Neuron (in vitro differentiated cells): ENCODE results near the gene SETDB2.

Experiments used
- H2AFZ ChIP-seq: one replicate; pipeline ENCODE4 v1.6.1; 2013; ENCODE audit warnings: low read depth, mild to moderate bottlenecking, inconsistent platforms, low read length, moderate library complexity
- H3K27me3 ChIP-seq: one replicate; pipeline ENCODE4 v1.6.1; 2013; ENCODE audit warnings: low read length; ENCODE audit not compliant: insufficient read depth
- H3K36me3 ChIP-seq: one replicate; pipeline ENCODE4 v1.6.1; 2013; ENCODE audit warnings: low read length; ENCODE audit not compliant: insufficient read depth
- H3K4me1 ChIP-seq: one replicate; pipeline ENCODE4 v1.6.1; 2013; ENCODE audit warnings: low read length; ENCODE audit not compliant: insufficient read depth
- H3K4me3 ChIP-seq: 2 replicates; pipeline ENCODE4 v1.5.1; 2013; ENCODE audit warnings: mild to moderate bottlenecking, low read length, moderate library complexity
- H3K9me3 ChIP-seq: one replicate; pipeline ENCODE4 v1.6.1; 2013; ENCODE audit warnings: low read length

Gene SETDB2

DNA sequence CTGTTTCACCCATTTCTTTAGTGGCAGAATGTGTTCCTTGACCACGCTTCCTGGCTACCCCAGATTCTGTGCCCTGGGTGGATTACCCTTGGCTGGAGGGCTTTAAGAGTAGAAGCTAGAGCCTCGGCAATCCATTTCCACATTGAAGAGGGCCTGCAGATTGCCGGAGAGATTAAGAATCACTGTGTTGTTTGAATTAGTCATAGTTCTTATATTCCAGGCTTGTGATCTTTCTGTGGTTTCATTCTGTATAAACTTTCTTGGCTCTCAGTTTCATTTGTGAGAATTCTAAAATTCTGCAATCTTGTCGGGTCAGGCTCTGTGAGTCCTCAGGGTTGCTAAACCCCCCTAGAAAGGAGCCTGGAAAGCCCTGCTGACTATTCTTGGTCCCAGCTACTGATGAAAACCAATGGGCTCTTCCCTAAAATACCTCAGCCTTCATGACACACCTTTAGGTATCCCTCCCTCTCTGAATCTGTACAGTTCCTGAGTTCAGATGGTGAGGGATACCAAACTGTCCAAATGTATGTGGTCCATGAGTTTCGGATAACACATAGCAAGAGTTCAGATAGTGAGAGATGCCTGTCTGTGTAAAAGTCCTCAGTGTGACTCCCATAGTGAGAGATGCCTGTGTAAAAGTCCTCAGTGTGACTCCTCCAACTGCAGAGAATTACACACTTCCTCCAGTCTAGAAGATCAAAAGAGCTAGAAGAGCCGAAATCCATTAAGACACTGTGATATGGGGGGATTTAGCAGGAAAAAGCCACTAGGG lies 56.0 kb downstream of the SETDB2 start:
- no peaks in the 10 kb centered on the region for H3K27me3 ChIP-seq
- H3K4me1 ChIP-seq, result no peaks in the 10 kb centered on the region
- no peak overlapping the region for H3K4me3 ChIP-seq
- no peak overlapping the region for H2AFZ ChIP-seq
- H3K36me3 ChIP-seq, result no peaks in the 10 kb centered on the region
- peaks cover 6% of the 10 kb centered on the region for H3K9me3 ChIP-seq

DNA sequence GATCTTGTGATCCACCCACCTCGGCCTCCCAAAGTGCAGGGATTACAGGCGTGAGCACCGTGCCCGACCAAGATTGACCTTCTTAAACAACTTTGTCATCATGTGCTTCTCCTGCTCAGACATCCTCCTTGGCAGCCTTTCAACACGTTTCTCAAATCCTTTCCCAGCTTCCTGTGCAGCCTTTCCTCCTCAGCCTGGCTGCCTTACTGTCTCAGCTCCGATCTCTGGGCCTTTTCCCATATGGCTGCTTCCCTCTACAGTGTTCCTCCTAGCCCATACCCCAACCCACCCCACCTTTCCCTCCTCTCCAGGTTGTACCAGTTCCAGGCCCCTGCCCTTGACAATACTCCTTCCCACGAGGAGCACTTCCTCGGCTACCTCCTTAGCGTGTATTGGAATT lies 58.9 kb downstream of the SETDB2 start:
- no peaks in the 10 kb centered on the region for H3K4me1 ChIP-seq
- no peak overlapping the region for H2AFZ ChIP-seq
- H3K27me3 ChIP-seq, result no peaks in the 10 kb centered on the region
- H3K4me3 ChIP-seq, result no peak overlapping the region
- H3K9me3 ChIP-seq, result peaks cover 1% of the 10 kb centered on the region
- H3K36me3 ChIP-seq, result no peaks in the 10 kb centered on the region

DNA sequence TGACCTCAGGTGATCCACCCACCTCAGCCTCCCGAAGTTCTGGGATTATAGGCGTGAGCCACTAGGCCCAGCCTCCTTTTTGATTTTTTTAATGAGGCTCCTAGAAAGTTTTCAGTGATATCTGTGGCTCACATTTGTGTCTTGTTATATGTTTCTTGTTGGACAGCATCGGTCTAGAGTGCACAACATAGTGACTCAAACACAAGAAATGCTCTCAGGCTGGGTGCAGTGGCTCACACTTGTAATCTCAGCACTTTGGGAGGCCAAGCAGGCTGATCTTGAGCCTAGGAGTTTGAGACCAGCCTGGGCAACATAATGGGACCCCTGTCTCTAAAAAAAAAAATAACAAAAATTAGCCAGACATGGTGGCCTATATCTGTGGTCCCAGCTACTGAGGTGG lies 59.9 kb downstream of the SETDB2 start:
- Histone ChIP-seq H3K36me3 (no peaks in the 10 kb centered on the region), H3K4me3 (no peak overlapping the region), H2AFZ (no peak overlapping the region), H3K9me3 (peaks cover 1% of the 10 kb centered on the region), H3K4me1 (no peaks in the 10 kb centered on the region), H3K27me3 (no peaks in the 10 kb centered on the region)

DNA sequence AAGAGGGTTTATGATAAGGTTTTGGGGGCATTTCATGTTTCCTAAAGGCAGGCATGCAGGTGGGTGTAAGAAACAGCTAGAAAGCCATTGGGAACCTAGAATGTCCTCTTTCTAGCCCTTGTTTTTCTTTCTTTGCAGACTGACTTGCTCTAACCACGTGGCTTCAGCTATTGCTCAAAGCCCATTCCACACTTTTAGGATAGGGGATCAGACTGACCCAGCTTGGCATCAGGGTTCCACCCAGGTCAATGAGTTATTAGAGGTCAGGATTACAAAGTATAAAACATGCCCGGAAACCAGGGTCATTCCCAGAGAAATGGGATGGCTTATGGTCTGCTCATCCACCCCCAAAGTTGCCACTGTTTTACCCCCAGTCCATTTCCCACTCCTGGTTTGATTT lies 68.5 kb downstream of the SETDB2 start:
- no peaks in the 10 kb centered on the region for H3K27me3 ChIP-seq
- H3K9me3 ChIP-seq, result no peaks in the 10 kb centered on the region
- no peak overlapping the region for H3K4me3 ChIP-seq
- H3K4me1 ChIP-seq, result no peaks in the 10 kb centered on the region
- H3K36me3 ChIP-seq, result no peaks in the 10 kb centered on the region
- H2AFZ ChIP-seq, result no peak overlapping the region

DNA sequence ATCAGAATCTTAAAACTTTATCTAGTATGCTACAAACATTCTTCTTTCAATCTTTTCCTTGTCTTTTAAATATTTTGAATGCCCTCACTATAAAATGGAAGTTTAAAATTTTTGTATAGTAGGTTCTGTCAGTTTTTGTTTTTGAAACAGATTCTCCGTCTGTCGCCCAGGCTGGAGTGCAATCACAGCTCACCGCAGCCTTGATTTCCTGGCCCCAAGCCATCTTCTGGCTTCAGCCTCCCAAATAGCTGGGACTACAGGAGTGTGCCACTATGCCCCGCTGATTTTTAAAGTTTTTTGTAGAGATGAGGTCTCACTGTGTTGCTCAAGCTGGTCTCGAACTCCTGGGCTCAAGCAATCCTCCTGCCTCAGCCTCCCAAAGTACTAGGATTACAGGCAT lies 72.4 kb downstream of the SETDB2 start:
- no peaks in the 10 kb centered on the region for H3K4me1 ChIP-seq
- no peak overlapping the region for H3K4me3 ChIP-seq
- H3K36me3 ChIP-seq, result no peaks in the 10 kb centered on the region
- no peaks in the 10 kb centered on the region for H3K9me3 ChIP-seq
- H3K27me3 ChIP-seq, result no peaks in the 10 kb centered on the region
- H2AFZ ChIP-seq, result no peak overlapping the region

DNA sequence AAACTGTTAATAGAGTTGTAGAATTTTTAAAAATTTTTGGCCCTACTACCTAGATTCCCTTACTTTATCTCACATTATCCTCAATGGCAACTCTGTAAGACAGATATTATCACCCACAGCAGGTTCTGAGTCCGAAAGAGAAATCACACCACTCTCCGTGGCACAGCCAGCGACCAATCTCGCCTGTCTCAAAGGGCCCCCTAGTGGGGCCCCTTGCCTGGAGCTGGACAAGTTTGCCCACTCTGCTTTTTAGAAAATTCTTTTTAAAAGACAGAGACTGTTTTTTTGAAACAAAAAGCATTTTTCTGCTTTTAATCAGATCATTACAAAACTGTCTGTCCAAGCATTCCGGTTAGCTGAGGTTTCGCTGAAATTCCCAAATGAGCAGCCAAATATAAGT lies 73.4 kb downstream of the SETDB2 start:
- Histone ChIP-seq H3K27me3 (no peaks in the 10 kb centered on the region), H2AFZ (no peak overlapping the region), H3K9me3 (no peaks in the 10 kb centered on the region), H3K36me3 (no peaks in the 10 kb centered on the region), H3K4me3 (no peak overlapping the region), H3K4me1 (no peaks in the 10 kb centered on the region)

DNA sequence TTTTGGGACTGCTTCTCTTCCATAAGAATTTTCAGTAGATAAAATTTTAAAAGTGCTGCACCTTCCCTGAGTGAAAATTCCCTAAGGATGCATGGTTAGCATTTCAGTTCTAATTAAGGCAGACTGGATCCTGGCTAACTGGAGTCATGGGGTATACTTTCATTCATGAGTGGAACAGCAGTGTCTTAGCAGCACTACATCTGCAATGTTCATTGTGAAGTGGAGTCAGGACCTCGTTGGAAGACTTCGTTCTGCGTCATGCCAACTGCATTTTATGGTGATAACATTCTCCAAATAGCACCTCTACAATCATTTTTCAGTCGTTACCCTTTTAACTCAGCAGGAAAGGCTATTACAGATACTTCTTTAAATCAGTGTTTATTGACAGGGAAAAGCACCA lies 77.2 kb downstream of the SETDB2 start:
- H3K36me3 ChIP-seq, result no peaks in the 10 kb centered on the region
- H3K4me3 ChIP-seq, result no peak overlapping the region
- no peaks in the 10 kb centered on the region for H3K27me3 ChIP-seq
- no peaks in the 10 kb centered on the region for H3K4me1 ChIP-seq
- H3K9me3 ChIP-seq, result no peaks in the 10 kb centered on the region
- H2AFZ ChIP-seq, result no peak overlapping the region

DNA sequence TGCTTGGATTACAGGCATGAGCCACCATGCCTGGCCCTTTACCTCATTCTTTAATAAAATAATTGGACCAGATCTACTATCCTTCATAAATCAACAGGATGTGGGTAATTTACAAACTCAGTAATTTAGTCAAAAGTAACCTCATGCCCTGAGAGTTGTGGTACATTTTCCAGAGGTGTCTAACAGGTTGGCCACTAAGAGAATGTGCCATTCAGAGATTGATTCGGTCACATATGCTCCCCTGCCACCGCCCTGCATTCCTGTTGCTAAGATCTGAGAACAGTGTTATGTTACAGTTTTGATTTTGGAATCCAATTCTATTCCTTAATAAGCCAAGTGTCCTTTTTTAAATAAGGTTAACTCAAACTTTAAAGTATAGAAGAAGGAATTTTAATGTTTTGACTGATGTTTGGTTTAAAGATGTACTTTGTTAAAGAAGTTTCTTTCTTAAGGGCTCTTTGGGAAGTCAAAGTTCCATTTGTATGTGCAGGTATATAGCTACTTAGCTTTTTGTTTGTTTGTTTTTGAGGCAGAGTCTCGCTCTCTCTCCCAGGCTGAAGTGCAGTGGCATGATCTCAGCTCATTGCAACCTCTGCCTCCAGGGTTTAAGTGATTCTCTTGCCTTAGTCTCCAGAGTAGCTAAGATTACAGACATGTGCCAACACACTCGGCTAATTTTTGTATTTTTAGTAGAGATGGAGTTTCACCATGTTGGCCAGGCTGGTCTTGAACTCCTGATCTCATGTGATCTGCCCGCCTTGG lies 80.8 kb downstream of the SETDB2 start:
- Histone ChIP-seq H3K36me3 (peaks cover 2% of the 10 kb centered on the region), H3K27me3 (no peaks in the 10 kb centered on the region), H3K9me3 (no peaks in the 10 kb centered on the region), H3K4me1 (no peaks in the 10 kb centered on the region), H3K4me3 (no peak overlapping the region), H2AFZ (no peak overlapping the region)

DNA sequence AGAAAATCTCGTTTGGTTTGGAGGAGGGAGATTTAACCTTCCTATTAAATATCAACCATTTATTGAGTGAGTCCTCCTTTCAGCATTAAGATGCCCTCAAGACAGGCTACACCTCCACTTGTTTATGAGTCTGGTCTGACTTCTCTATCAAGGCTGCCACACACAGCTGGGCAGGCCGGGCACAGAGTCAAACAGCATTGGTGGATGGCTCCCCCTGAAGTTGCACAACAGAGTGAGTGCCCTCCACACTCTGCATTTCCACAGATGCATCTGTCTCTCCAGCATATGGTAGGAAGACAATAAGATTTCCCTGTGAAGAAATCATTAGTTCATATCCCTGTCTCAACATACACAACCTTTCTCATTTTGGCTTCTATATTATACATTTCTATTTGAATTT lies 83.0 kb downstream of the SETDB2 start:
- Histone ChIP-seq H3K36me3 (peaks cover 6% of the 10 kb centered on the region), H3K27me3 (no peaks in the 10 kb centered on the region), H2AFZ (no peak overlapping the region), H3K9me3 (peaks cover 4% of the 10 kb centered on the region), H3K4me3 (no peak overlapping the region), H3K4me1 (no peaks in the 10 kb centered on the region)

DNA sequence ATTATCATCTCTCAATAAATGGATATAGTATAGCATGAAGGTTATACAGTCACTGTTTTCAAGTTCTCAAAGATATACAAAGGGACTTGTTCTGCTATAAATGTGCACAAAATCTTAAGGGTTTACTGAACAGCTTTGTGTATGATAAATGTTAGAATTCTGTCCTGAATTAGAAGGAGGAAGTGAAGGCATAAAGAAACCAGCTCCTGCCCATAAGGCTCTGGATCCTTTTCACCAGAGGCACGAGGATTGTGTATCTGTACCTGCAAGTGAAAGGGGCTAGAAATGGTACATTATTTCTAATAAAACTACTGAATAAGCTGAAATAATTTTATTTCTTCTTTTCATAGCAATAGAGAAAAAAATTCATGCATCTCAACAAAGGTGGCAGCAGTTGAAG lies 84.1 kb downstream of the SETDB2 start:
- Histone ChIP-seq H3K9me3 (peaks cover 4% of the 10 kb centered on the region), H2AFZ (no peak overlapping the region), H3K4me1 (no peaks in the 10 kb centered on the region), H3K4me3 (no peak overlapping the region), H3K36me3 (peaks cover 6% of the 10 kb centered on the region), H3K27me3 (no peaks in the 10 kb centered on the region)

DNA sequence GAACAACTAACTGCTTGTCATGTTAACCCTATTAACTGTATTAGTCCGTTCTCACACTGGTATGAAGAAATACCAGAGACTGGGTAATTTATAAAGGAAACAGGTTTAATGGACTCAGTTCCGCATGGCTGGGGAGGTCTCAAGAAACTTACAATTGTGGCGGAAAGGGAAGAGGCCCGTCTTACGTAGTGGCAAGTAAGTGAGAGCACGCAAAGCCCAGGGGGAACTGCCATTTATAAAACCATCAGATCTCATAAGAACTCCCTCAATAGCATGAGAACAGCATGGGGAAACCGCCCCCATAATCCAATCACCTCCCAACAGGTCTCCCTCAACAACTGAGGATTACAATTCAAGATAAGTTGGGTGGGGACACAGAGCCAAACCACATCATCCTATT lies 86.4 kb downstream of the SETDB2 start:
- Histone ChIP-seq H3K4me1 (no peaks in the 10 kb centered on the region), H3K9me3 (peaks cover 4% of the 10 kb centered on the region), H3K27me3 (no peaks in the 10 kb centered on the region), H3K36me3 (peaks cover 13% of the 10 kb centered on the region), H2AFZ (no peak overlapping the region), H3K4me3 (no peak overlapping the region)

DNA sequence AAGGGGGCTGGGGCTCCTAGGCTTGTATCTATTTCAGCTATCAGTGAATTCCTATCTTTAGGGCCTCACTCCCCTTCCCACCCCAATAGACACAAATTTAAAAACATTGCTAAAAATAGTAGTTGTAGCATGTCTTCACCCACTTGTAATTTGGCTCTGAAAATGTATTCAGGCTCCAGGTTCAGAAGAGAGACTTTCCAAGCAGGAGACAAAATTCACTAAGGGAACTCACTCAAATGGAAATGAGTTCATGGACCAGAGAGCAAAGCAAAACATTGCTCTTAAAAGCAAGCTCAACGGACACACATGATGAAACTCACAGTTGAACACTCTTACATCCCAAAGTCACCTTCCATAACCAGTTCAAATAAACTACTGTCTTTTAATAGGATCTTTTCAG lies 88.5 kb downstream of the SETDB2 start:
- H3K4me3 ChIP-seq, result no peak overlapping the region
- peaks cover 3% of the 10 kb centered on the region for H3K4me1 ChIP-seq
- H2AFZ ChIP-seq, result no peak overlapping the region
- no peaks in the 10 kb centered on the region for H3K27me3 ChIP-seq
- H3K36me3 ChIP-seq, result peaks cover 13% of the 10 kb centered on the region
- peaks cover 4% of the 10 kb centered on the region for H3K9me3 ChIP-seq

DNA sequence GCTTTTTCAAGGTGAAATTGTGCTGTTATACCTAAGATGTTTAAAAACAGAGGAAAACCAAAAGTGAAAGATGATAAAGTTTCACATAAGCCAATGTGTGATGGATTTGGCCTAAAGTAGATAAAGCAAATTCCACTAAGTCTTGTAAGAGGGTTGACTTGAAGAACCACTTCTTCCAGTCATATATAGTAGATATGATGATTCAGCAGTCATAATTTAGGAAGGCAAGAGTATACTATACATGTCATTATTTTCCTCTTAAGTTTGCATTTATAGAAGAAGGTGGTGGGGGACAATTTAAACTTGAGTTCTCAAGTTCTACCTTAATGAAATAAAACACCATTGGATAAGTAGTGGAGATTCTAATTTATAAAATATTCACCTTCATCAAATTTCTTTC lies 88.9 kb downstream of the SETDB2 start:
- H3K36me3 ChIP-seq, result peaks cover 13% of the 10 kb centered on the region
- peaks cover 4% of the 10 kb centered on the region for H3K9me3 ChIP-seq
- H3K27me3 ChIP-seq, result no peaks in the 10 kb centered on the region
- peaks cover 3% of the 10 kb centered on the region for H3K4me1 ChIP-seq
- H3K4me3 ChIP-seq, result no peak overlapping the region
- no peak overlapping the region for H2AFZ ChIP-seq
